GM12892 (cell line): ENCODE measurements around the gene FRG2B.
"Not testable (repeated sequence)": the region's sequence is repeated elsewhere in the genome, so short reads cannot be mapped to it uniquely, and the experiment has no call there.

Experiments used
- DNase-seq: peaks from one replicate; pipeline ENCODE4 v3.0.0; 2011; ENCODE audit not compliant: insufficient read length
- FAIRE-seq: peaks from 2 replicates; lab custom pipeline; 2011; peaks lifted over from hg19 to GRCh38; lab: Jason Lieb, UNC
- POLR2A ChIP-seq: IDR thresholded peaks from 2 replicates; pipeline ENCODE4 v1.6.1; 2011; ENCODE audit warnings: low read depth, low read length, control low read depth
- POLR2AphosphoS5 ChIP-seq: IDR thresholded peaks from 2 replicates; pipeline ENCODE4 v1.6.1; 2011; ENCODE audit warnings: low read depth, low read length, control low read depth
- TAF1 ChIP-seq: IDR thresholded peaks from 2 replicates; pipeline ENCODE4 v1.6.1; 2011; ENCODE audit warnings: low read depth, mild to moderate bottlenecking, control low read depth, low read length, borderline replicate concordance

Gene FRG2B

GRCh38 chr10:133616371-133617130 is 10.0 kb downstream of the FRG2B start:
- TF ChIP-seq POLR2A: no peak
- no peak for TF ChIP-seq POLR2AphosphoS5
- TF ChIP-seq TAF1: no peak
- DNase-seq (no peak), FAIRE-seq (no peak)

- no peak for TF ChIP-seq POLR2AphosphoS5
- no peak for TF ChIP-seq TAF1
- no peak for TF ChIP-seq POLR2A
- FAIRE-seq: no peak
- DNase-seq: no peak
Measured at GRCh38 chr10:133614830-133615580, 11.6 kb downstream of the FRG2B start.

- DNase-seq: no peak
- FAIRE-seq: no peak
- no peak for TF ChIP-seq POLR2AphosphoS5
Measured at GRCh38 chr10:133613699-133614098, 12.9 kb downstream of the FRG2B start.

- TF ChIP-seq TAF1: no peak
- TF ChIP-seq POLR2AphosphoS5: no peak
- TF ChIP-seq POLR2A: no peak
- FAIRE-seq (no peak), DNase-seq (no peak)
Measured at GRCh38 chr10:133611079-133611478, 15.5 kb downstream of the FRG2B start.

- no peak for FAIRE-seq
- DNase-seq: no peak
- TF ChIP-seq POLR2A (no peak), TAF1 (no peak), POLR2AphosphoS5 (no peak)
Measured at GRCh38 chr10:133608855-133609254, 17.7 kb downstream of the FRG2B start.

GRCh38 chr10:133603434-133603833 is 23.2 kb downstream of the FRG2B start:
- DNase-seq, FAIRE-seq: not testable (repeated sequence)

- no peak for FAIRE-seq
- TF ChIP-seq TAF1: no peak
- no peak for TF ChIP-seq POLR2A
- no peak for TF ChIP-seq POLR2AphosphoS5
- no peak for DNase-seq
Measured at GRCh38 chr10:133600657-133601056, 25.9 kb downstream of the FRG2B start.

GRCh38 chr10:133599869-133600268 is 26.7 kb downstream of the FRG2B start:
- FAIRE-seq: not testable (repeated sequence)

GRCh38 chr10:133592716-133593115 is 33.9 kb downstream of the FRG2B start:
- TF ChIP-seq TAF1: no peak
- no peak for TF ChIP-seq POLR2A
- TF ChIP-seq POLR2AphosphoS5: no peak
- no peak for DNase-seq
- no peak for FAIRE-seq

More at GRCh38 chr10:133599869-133600268, 26.7 kb downstream of the FRG2B start:
- DNase-seq: not testable (repeated sequence)

- DNase-seq: no peak
- TF ChIP-seq TAF1: no peak
- no peak for TF ChIP-seq POLR2A
- no peak for TF ChIP-seq POLR2AphosphoS5
- no peak for FAIRE-seq
Measured at GRCh38 chr10:133590970-133591359, 35.6 kb downstream of the FRG2B start.

GRCh38 chr10:133590226-133590969 is 36.2 kb downstream of the FRG2B start:
- TF ChIP-seq POLR2AphosphoS5 (no peak), POLR2A (no peak), TAF1 (no peak)
- DNase-seq: no peak
- FAIRE-seq: no peak

GRCh38 chr10:133577037-133577436 is 49.6 kb downstream of the FRG2B start:
- FAIRE-seq, DNase-seq: not testable (repeated sequence)
